Loucy (cell line): ENCODE measurements around the gene SPOCK1.

Experiments
- EZH2phosphoT487 ChIP-seq: fragments of 200-600 bp; IDR thresholded peaks from 2 replicates; pipeline ENCODE4 v1.6.1; 2018; ENCODE audit warnings: antibody characterized with exemption, mild to moderate bottlenecking, moderate library complexity, borderline replicate concordance
- TF ChIP-seq, protein P1 (sequence below): fragments of 200-600 bp; sonication (generic); conservative IDR thresholded peaks from 2 replicates; pipeline ENCODE4 v1.5.1; 2014; ENCODE audit warnings: mild to moderate bottlenecking, antibody characterized with exemption, low read length

DNA sequence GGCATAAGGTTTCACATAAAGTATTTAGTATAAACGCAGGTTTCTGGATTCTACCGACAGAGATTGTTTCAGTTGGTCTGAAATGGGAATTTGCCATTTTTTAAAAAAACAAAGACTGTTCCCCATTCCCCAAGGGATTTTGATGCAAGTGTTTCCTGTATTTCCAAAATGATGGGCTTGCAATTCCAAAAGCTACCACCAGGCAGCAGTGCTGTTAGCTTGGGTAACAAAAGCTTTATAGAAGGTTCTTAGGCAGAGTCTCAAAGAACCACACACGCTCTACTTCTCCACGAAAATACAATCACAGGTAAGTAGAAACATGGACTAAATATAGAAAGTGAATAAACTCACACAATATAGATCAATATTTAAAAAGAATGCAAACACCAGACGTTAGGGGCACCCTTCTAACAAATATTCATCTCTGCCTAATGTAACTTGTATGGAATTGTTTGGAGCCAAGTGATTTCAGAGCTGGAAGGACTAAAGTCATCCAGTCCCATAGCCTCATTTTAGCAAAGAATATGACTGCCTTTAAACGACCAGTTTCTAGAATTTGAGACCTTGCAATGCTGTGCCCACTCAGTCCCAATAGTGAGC, 154.3 kb downstream of the SPOCK1 start:
- TF ChIP-seq, protein P1, sequence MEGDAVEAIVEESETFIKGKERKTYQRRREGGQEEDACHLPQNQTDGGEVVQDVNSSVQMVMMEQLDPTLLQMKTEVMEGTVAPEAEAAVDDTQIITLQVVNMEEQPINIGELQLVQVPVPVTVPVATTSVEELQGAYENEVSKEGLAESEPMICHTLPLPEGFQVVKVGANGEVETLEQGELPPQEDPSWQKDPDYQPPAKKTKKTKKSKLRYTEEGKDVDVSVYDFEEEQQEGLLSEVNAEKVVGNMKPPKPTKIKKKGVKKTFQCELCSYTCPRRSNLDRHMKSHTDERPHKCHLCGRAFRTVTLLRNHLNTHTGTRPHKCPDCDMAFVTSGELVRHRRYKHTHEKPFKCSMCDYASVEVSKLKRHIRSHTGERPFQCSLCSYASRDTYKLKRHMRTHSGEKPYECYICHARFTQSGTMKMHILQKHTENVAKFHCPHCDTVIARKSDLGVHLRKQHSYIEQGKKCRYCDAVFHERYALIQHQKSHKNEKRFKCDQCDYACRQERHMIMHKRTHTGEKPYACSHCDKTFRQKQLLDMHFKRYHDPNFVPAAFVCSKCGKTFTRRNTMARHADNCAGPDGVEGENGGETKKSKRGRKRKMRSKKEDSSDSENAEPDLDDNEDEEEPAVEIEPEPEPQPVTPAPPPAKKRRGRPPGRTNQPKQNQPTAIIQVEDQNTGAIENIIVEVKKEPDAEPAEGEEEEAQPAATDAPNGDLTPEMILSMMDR, result peak; percentile 98
- no peak for TF ChIP-seq EZH2phosphoT487
